DOHH2 (cell line): ENCODE data around the gene TMEM123.

Source experiments
- EZH2phosphoT487 ChIP-seq: fragments of 200-600 bp; sonication (generic); IDR thresholded peaks from 2 replicates; pipeline ENCODE4 v1.6.1; 2017; ENCODE audit warnings: borderline replicate concordance, mild to moderate bottlenecking, antibody characterized with exemption, low read length, moderate library complexity, mixed read lengths
- TF ChIP-seq, protein P1 (sequence below): fragments of 200-600 bp; sonication (generic); IDR thresholded peaks from one replicate; pipeline ENCODE4 v1.5.1; 2014; ENCODE audit warnings: antibody characterized with exemption, mild to moderate bottlenecking, low read depth, low read length; ENCODE audit not compliant: poor library complexity, severe bottlenecking

DNA sequence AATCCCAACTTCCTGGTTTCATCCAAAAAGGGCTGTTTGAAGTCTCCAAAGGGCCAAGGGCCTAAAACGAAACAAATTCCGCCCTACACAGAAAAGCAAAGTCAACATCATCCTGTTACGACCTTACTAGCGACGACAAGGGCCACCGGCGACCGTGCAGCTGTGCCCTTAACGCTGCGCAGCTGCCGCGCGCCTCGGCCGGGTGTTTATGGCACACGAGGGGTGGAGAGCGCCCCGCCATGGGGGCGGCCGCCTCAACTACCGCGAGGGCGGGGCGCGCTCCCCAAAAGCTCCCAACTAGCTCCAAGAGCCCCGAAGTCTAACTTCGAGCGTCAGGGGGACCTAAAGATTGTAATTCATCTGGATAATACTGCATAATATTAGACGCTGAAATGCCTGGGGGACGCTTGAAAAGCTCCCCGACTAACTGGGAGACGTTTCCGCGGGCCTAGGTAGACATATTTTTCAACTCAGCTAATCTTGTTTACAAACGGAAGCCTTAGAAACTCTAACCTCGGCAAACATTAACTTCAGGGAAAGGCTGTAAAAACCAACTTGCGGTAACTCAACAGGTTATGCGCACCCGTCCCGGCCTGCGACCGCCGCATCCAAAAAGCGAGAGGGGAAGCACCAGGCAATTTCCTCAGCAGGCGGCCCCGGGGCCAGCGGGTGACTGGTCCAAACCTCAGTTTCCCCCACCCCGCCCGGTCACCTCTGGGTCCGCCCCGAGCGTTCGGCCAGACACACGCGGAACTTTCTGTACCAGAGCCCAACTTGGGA is 694 bp downstream of the TMEM123 start:
- no peak for TF ChIP-seq EZH2phosphoT487
- TF ChIP-seq, protein P1, sequence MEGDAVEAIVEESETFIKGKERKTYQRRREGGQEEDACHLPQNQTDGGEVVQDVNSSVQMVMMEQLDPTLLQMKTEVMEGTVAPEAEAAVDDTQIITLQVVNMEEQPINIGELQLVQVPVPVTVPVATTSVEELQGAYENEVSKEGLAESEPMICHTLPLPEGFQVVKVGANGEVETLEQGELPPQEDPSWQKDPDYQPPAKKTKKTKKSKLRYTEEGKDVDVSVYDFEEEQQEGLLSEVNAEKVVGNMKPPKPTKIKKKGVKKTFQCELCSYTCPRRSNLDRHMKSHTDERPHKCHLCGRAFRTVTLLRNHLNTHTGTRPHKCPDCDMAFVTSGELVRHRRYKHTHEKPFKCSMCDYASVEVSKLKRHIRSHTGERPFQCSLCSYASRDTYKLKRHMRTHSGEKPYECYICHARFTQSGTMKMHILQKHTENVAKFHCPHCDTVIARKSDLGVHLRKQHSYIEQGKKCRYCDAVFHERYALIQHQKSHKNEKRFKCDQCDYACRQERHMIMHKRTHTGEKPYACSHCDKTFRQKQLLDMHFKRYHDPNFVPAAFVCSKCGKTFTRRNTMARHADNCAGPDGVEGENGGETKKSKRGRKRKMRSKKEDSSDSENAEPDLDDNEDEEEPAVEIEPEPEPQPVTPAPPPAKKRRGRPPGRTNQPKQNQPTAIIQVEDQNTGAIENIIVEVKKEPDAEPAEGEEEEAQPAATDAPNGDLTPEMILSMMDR: peak; percentile 62
